B cell (primary cell): ENCODE results near the gene ZMIZ1. TPM values are rescaled to one million over a fixed set of nuclear protein-coding genes. Genes with fewer than 3 reads are reported as not detected.

Source experiments
- ATAC-seq: fragments of 200-7000 bp; cut with Tn5 transposase; one replicate; pipeline ENCODE4 v1.10.0; 2021; ENCODE audit warnings: low read depth, mild to moderate bottlenecking, moderate number of reproducible peaks, moderate library complexity
- CTCF ChIA-PET: fragments of 350-600 bp; sonication (Branson Sonifier 250); formaldehyde crosslinking; loops from one replicate; lab custom pipeline; 2021; ENCODE audit warnings: antibody characterized with exemption, inconsistent platforms; lab: Charles Lee
- POLR2A ChIA-PET: fragments of 350-600 bp; sonication (Branson Sonifier 250); formaldehyde crosslinking; loops from one replicate; lab custom pipeline; 2021; ENCODE audit warnings: antibody characterized with exemption; lab: Charles Lee
- DNase-seq: peaks from one replicate; pipeline ENCODE4 v3.0.0; 2013
- H2AFZ ChIP-seq: 2 replicates; pipeline ENCODE4 v1.6.1; 2012; ENCODE audit warnings: mild to moderate bottlenecking, low read depth, low read length; ENCODE audit not compliant: insufficient read depth, poor library complexity, severe bottlenecking
- H3K27ac ChIP-seq, 2 donors: 1 replicate in 1 of 2; 2 replicates in 1 of 2; pipeline ENCODE4 v1.5.1; 2012 to 2013; ENCODE audit warnings: low read length in 2 of 2, mild to moderate bottlenecking in 2 of 2, moderate library complexity in 1 of 2
- H3K27me3 ChIP-seq, 4 experiments: fragments of 200-600 bp in 1 of 4; sonication (generic) in 1 of 4; replicated peaks in 1 of 4; 1 replicate in 2 of 4; 2 replicates in 2 of 4; pipeline versions ENCODE4 v1.6.1 to v1.7.0; 2013 to 2016; ENCODE audit warnings: low read length in 3 of 4, mild to moderate bottlenecking in 2 of 4, mixed read lengths in 1 of 4, moderate library complexity in 1 of 4; ENCODE audit not compliant: insufficient read depth in 4 of 4, control insufficient read depth in 3 of 4; ENCODE audit errors: control extremely low read depth in 1 of 4
- H3K36me3 ChIP-seq, 2 experiments: replicated peaks in 1 of 2; 1 replicate in 1 of 2; 2 replicates in 1 of 2; pipeline versions ENCODE4 v1.6.1 to v1.7.1; 2013; ENCODE audit warnings: low read length in 1 of 2; ENCODE audit not compliant: insufficient read depth in 2 of 2, control insufficient read depth in 1 of 2; ENCODE audit errors: control extremely low read depth in 1 of 2, extremely low read depth in 1 of 2
- H3K4me1 ChIP-seq, 2 donors: fragments of 200-600 bp in 1 of 2; sonication (generic) in 1 of 2; 1 replicate in 1 of 2; 2 replicates in 1 of 2; pipeline versions ENCODE4 v1.5.1 to v1.6.1; 2013 to 2017; ENCODE audit warnings: low read length in 2 of 2; ENCODE audit not compliant: control insufficient read depth in 2 of 2, insufficient read depth in 2 of 2
- H3K4me2 ChIP-seq: replicated peaks from 2 replicates; pipeline ENCODE3; 2012; ENCODE audit warnings: mild to moderate bottlenecking, low read depth, low read length; ENCODE audit not compliant: poor library complexity, severe bottlenecking
- H3K4me3 ChIP-seq, 5 experiments: fragments of 200-600 bp in 1 of 5; sonication (generic) in 1 of 5; 1 replicate in 3 of 5; 2 replicates in 2 of 5; pipeline versions ENCODE4 v1.5.1 to v1.7.0; 2011 to 2016; ENCODE audit warnings: low read length in 4 of 5, mild to moderate bottlenecking in 4 of 5, low read depth in 2 of 5, control low read depth in 1 of 5, moderate library complexity in 1 of 5; ENCODE audit not compliant: insufficient read depth in 1 of 5; ENCODE audit errors: control extremely low read depth in 1 of 5, extremely low read depth in 1 of 5
- H3K79me2 ChIP-seq: fragments of 200-600 bp; sonication (generic); one replicate; pipeline ENCODE4 v1.6.0; 2016; ENCODE audit warnings: low read length; ENCODE audit not compliant: control insufficient read depth, insufficient read depth
- H3K9ac ChIP-seq: fragments of 200-600 bp; sonication (generic); 2 replicates; pipeline ENCODE4 v1.6.1; 2017; ENCODE audit warnings: mild to moderate bottlenecking, low read length, moderate library complexity
- H3K9me3 ChIP-seq, 3 donors: one replicate each; pipeline versions ENCODE4 v1.6.1 to v1.7.1; 2013; ENCODE audit warnings: low read length in 2 of 3; ENCODE audit not compliant: control insufficient read depth in 2 of 3, insufficient read depth in 1 of 3; ENCODE audit errors: control extremely low read depth in 1 of 3
- H4K20me1 ChIP-seq: 2 replicates; pipeline ENCODE4 v1.6.0; 2012; ENCODE audit warnings: mild to moderate bottlenecking, low read length; ENCODE audit not compliant: insufficient read depth, control insufficient read depth, poor library complexity, severe bottlenecking
- H3K27ac Mint-ChIP-seq: one replicate; pipeline ENCODE4 v1.8.0; 2021; ENCODE audit warnings: mixed read lengths
- H3K27me3 Mint-ChIP-seq: one replicate; pipeline ENCODE4 v1.8.0; 2021; ENCODE audit warnings: mixed read lengths
- H3K4me1 Mint-ChIP-seq: one replicate; pipeline ENCODE4 v1.8.0; 2021; ENCODE audit warnings: mixed read lengths
- H3K4me3 Mint-ChIP-seq: one replicate; pipeline ENCODE4 v1.8.0; 2021; ENCODE audit warnings: mixed read lengths
- H3K9me3 Mint-ChIP-seq: one replicate; pipeline ENCODE4 v1.8.0; 2022; ENCODE audit warnings: mixed read lengths; ENCODE audit not compliant: insufficient read depth
- CTCF ChIP-seq: fragments of 200-600 bp; IDR thresholded peaks from one replicate; pipeline ENCODE4 v1.8.0; 2022; ENCODE audit warnings: antibody characterized with exemption, mild to moderate bottlenecking
- EZH2 ChIP-seq: IDR thresholded peaks from 2 replicates; pipeline ENCODE4 v1.6.1; 2012; ENCODE audit warnings: borderline replicate concordance, low read depth, mild to moderate bottlenecking, moderate library complexity, low read length; ENCODE audit not compliant: insufficient read depth, poor library complexity, severe bottlenecking
- WGBS: methylation state at CpG from one replicate; pipeline ENCODE4 v1.1.5; 2013; ENCODE audit warnings: missing lambda C conversion rate; ENCODE audit not compliant: insufficient coverage; 5-methylcytosine and 5-hydroxymethylcytosine counted together
- intact Hi-C: fragments of 100-400 bp; cut with micrococcal nuclease; formaldehyde crosslinking; loops from one replicate; pipeline ENCODE4 v1.10.0; 2022
- polyA plus RNA-seq: library from polyadenylated mRNA; depleted of rRNA; stranded (reverse); fragments of >200 nt; gene quantifications from 2 replicates; pipeline ENCODE4 v1.2.3, GENCODE V29; 2012
- total RNA-seq, 2 donors: library from RNA; stranded (reverse); fragments of 120-200 nt in 1 of 2; gene quantifications; 1 replicate in 1 of 2; 2 replicates in 1 of 2; pipeline versions ENCODE4 v1.2.3 to v1.2.4, GENCODE V29; 2013 to 2022

The ZMIZ1 gene
- total and polyA plus RNA-seq, 2 donors (not counting 1 experiment from before 2014, with no cell fraction given) = 14.3 to 64.9 TPM

GRCh38 chr10:79187121-79187940 lies 118.6 kb downstream of the ZMIZ1 start:
- no peak for ATAC-seq
- H3K9me3 ChIP-seq = peaks cover 0 to 12% (median 7%) of the 10 kb centered on the region in 3 donors
- no peak overlapping the region for H3K27ac ChIP-seq
- H3K4me1 ChIP-seq = no peaks in the 10 kb centered on the region
- H2AFZ ChIP-seq = no peak overlapping the region
- no peaks in the 10 kb centered on the region for H3K79me2 ChIP-seq
- ChIA-PET POLR2A (no interaction called here), CTCF (interaction anchor here (1.7 kb wide), 1 partner anchor 1141 kb away, joined by 9 read pairs; no protein-coding TSS in a partner anchor)
- H4K20me1 ChIP-seq = no peaks in the 10 kb centered on the region
- intact Hi-C loops = no loop called here
- no peak overlapping the region for H3K4me2 ChIP-seq
- TF ChIP-seq CTCF (no peak), EZH2 (no peak)
- peaks cover 0 to 2% (median 0%) of the 10 kb centered on the region in 4 experiments for H3K27me3 ChIP-seq
- no peak overlapping the region for H3K4me3 ChIP-seq
- DNase-seq = no peak
- H3K27me3 Mint-ChIP-seq = peaks cover 21% of the 10 kb centered on the region
- no peaks in the 10 kb centered on the region for H3K36me3 ChIP-seq
- no peak overlapping the region for H3K9ac ChIP-seq
- H3K4me3 Mint-ChIP-seq = no peak overlapping the region
- 90% methylated on average over 13 of the region's 15 CpGs for WGBS
- peaks cover 7% of the 10 kb centered on the region for H3K9me3 Mint-ChIP-seq
- no peaks in the 10 kb centered on the region for H3K4me1 Mint-ChIP-seq
- H3K27ac Mint-ChIP-seq = no peak overlapping the region
